ENCODE data around the gene MYO16. TPM values are rescaled to one million over a fixed set of nuclear protein-coding genes. Genes with fewer than 3 reads are reported as not detected.
"Not testable (repeated sequence)": the region's sequence is repeated elsewhere in the genome, so short reads cannot be mapped to it uniquely, and the experiment has no call there.

Gene MYO16
- polyA plus RNA-seq, 2 of the 4 experiments (the other 2 are of a cell fraction) = 0.03 to 0.06 TPM

DNA sequence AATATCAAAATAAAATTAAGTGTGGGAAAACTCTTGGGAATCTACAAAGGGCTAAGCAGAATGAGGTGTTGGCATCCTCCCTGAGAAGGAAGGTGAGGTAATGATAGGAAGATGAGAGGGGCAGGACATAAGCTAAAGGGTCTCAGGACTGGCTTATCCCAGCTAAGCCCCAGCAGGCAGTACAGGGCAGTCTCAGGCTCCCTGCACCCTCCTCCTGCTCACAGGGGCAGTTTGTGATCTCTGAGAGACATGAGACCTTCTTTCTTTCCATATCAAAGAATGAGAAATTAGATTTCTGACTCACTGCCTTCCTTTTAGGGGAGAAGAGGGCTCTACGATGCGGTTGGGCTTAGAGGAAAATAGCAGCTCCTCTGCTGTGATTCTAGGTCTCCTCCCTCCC is 586.0 kb downstream of the MYO16 start (continued):
- TF ChIP-seq, protein P1, sequence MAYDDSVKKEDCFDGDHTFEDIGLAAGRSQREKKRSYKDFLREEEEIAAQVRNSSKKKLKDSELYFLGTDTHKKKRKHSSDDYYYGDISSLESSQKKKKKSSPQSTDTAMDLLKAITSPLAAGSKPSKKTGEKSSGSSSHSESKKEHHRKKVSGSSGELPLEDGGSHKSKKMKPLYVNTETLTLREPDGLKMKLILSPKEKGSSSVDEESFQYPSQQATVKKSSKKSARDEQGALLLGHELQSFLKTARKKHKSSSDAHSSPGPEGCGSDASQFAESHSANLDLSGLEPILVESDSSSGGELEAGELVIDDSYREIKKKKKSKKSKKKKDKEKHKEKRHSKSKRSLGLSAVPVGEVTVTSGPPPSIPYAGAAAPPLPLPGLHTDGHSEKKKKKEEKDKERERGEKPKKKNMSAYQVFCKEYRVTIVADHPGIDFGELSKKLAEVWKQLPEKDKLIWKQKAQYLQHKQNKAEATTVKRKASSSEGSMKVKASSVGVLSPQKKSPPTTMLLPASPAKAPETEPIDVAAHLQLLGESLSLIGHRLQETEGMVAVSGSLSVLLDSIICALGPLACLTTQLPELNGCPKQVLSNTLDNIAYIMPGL (CRISPR knock-in tag; IDR thresholded peaks at IDR 0.05; ENCODE audit: borderline replicate concordance) = no peak
- no peak for TF ChIP-seq EP300 (IDR thresholded peaks at IDR 0.05)
- TF ChIP-seq NPAS2 (CRISPR knock-in tag; IDR thresholded peaks at IDR 0.05; ENCODE audit: borderline replicate concordance) = no peak
- TF ChIP-seq, protein P2, sequence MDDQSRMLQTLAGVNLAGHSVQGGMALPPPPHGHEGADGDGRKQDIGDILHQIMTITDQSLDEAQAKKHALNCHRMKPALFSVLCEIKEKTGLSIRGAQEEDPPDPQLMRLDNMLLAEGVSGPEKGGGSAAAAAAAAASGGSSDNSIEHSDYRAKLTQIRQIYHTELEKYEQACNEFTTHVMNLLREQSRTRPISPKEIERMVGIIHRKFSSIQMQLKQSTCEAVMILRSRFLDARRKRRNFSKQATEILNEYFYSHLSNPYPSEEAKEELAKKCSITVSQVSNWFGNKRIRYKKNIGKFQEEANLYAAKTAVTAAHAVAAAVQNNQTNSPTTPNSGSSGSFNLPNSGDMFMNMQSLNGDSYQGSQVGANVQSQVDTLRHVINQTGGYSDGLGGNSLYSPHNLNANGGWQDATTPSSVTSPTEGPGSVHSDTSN (IDR thresholded peaks at IDR 0.05) = no peak

DNA sequence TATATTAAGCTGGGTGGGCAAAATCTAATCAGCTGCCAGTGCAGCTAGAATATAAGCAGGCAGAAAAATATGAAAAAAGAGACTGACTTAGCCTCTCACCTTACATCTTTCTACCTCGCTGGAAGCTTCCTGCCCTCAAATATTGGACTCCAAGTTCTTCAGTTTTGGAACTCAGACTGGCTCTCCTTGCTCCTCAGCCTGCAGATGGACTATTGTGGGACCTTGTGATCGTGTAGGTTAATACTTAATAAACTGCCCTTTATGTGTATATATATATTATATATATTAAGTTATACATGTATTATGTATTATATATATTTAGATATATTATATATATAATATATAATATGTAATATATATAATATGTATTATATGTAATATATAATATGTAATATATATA is 588.1 kb downstream of the MYO16 start:
- FAIRE-seq; H3K27ac ChIP-seq; CTCF ChIA-PET; POLR2A ChIA-PET; H3K4me2 ChIP-seq; H3K9me3 ChIP-seq; H3K4me1 ChIP-seq; DNase-seq (ENCODE audit: low read depth in 1 of 2, low spot score in 1 of 2); H3K4me3 ChIP-seq; ATAC-seq: not testable (repeated sequence)
- WGBS (ENCODE audit: missing lambda C conversion rate) = 48% methylated on average over 2 of the region's 2 CpGs

DNA sequence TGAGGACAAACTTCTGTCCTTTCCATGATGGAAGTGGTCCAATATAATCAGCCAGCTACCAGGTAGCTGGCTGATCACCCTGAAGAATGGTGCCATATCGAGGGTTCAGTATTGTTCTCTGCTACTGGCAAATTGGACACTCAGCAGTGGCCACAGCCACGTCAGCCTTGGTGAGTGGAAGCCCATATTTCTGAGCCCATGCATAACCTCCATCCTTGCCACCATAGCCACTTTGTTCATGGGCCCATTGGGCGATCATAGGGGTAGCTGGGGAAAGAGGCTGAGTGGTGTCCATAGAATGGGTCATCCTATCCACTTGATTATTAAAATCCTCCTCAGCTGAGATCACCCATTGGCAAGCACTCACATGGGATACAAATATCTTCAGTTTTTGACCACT is 591.2 kb downstream of the MYO16 start:
- Histone ChIP-seq H3K27ac (no peak overlapping the region), H3K4me1 (no peaks in the 10 kb centered on the region), H3K9me3 (peaks cover 11% of the 10 kb centered on the region), H3K4me3 (no peak overlapping the region), H3K4me2 (no peak overlapping the region)
- 91% methylated on average over 3 of the region's 3 CpGs for WGBS (ENCODE audit: missing lambda C conversion rate)
- CTCF ChIA-PET = no interaction called here
- TF ChIP-seq ZSCAN20 (CRISPR knock-in tag; IDR thresholded peaks at IDR 0.05) = no peak
- no peak for TF ChIP-seq FOXS1 (CRISPR knock-in tag; IDR thresholded peaks at IDR 0.05)
- TF ChIP-seq HOXB5 (CRISPR knock-in tag; IDR thresholded peaks at IDR 0.05) = no peak
- TF ChIP-seq, protein P3, sequence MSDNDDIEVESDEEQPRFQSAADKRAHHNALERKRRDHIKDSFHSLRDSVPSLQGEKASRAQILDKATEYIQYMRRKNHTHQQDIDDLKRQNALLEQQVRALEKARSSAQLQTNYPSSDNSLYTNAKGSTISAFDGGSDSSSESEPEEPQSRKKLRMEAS (IDR thresholded peaks at IDR 0.05) = no peak
- no peak for TF ChIP-seq NFE2L2 (conservative IDR thresholded peaks at IDR 0.05; ENCODE audit: low read length)
- TF ChIP-seq, protein P4, sequence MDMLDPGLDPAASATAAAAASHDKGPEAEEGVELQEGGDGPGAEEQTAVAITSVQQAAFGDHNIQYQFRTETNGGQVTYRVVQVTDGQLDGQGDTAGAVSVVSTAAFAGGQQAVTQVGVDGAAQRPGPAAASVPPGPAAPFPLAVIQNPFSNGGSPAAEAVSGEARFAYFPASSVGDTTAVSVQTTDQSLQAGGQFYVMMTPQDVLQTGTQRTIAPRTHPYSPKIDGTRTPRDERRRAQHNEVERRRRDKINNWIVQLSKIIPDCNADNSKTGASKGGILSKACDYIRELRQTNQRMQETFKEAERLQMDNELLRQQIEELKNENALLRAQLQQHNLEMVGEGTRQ (IDR thresholded peaks at IDR 0.05) = no peak
- TF ChIP-seq JUNB (IDR thresholded peaks at IDR 0.05) = no peak
- TF ChIP-seq, protein P5, sequence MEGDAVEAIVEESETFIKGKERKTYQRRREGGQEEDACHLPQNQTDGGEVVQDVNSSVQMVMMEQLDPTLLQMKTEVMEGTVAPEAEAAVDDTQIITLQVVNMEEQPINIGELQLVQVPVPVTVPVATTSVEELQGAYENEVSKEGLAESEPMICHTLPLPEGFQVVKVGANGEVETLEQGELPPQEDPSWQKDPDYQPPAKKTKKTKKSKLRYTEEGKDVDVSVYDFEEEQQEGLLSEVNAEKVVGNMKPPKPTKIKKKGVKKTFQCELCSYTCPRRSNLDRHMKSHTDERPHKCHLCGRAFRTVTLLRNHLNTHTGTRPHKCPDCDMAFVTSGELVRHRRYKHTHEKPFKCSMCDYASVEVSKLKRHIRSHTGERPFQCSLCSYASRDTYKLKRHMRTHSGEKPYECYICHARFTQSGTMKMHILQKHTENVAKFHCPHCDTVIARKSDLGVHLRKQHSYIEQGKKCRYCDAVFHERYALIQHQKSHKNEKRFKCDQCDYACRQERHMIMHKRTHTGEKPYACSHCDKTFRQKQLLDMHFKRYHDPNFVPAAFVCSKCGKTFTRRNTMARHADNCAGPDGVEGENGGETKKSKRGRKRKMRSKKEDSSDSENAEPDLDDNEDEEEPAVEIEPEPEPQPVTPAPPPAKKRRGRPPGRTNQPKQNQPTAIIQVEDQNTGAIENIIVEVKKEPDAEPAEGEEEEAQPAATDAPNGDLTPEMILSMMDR (IDR thresholded peaks at IDR 0.05) = no peak
- TF ChIP-seq, protein P2 (IDR thresholded peaks at IDR 0.05) = no peak
- TF ChIP-seq RNF2 (IDR thresholded peaks at IDR 0.05; ENCODE audit: borderline replicate concordance, low read depth) = no peak
- TF ChIP-seq RARB (CRISPR knock-in tag; IDR thresholded peaks at IDR 0.05) = no peak
- no peak for TF ChIP-seq ZFP36 (IDR thresholded peaks at IDR 0.05; ENCODE audit: borderline replicate concordance, partially characterized antibody)
- TF ChIP-seq GATA3 (IDR thresholded peaks at IDR 0.05; ENCODE audit: borderline replicate concordance) = no peak
- no peak for TF ChIP-seq SMC3 (IDR thresholded peaks at IDR 0.05)
- TF ChIP-seq CEBPB (IDR thresholded peaks at IDR 0.05) = no peak
- DNase-seq (ENCODE audit: low read depth in 1 of 2, low spot score in 1 of 2) = no peak
- no peak for FAIRE-seq
- POLR2A ChIA-PET = no interaction called here
- no peak for ATAC-seq
